ENCODE results near the gene SEC11A. TPM values are rescaled to one million over a fixed set of nuclear protein-coding genes. Genes with fewer than 3 reads are reported as not detected.

Gene SEC11A
- total RNA-seq, 1 donor = 202 TPM

- TF ChIP-seq, protein P1, sequence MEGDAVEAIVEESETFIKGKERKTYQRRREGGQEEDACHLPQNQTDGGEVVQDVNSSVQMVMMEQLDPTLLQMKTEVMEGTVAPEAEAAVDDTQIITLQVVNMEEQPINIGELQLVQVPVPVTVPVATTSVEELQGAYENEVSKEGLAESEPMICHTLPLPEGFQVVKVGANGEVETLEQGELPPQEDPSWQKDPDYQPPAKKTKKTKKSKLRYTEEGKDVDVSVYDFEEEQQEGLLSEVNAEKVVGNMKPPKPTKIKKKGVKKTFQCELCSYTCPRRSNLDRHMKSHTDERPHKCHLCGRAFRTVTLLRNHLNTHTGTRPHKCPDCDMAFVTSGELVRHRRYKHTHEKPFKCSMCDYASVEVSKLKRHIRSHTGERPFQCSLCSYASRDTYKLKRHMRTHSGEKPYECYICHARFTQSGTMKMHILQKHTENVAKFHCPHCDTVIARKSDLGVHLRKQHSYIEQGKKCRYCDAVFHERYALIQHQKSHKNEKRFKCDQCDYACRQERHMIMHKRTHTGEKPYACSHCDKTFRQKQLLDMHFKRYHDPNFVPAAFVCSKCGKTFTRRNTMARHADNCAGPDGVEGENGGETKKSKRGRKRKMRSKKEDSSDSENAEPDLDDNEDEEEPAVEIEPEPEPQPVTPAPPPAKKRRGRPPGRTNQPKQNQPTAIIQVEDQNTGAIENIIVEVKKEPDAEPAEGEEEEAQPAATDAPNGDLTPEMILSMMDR (IDR thresholded peaks at IDR 0.05; ENCODE audit: extremely low read depth, low read depth, low read length) = no peak
- H3K4me1 ChIP-seq (ENCODE audit: insufficient read depth, low read length) = peaks cover 19% of the 10 kb centered on the region
- no peak overlapping the region for H3K27ac ChIP-seq (ENCODE audit: low read depth, low read length)
- H3K9me3 ChIP-seq (ENCODE audit: low read depth, low read length) = no peaks in the 10 kb centered on the region
- H3K36me3 ChIP-seq (ENCODE audit: insufficient read depth, low read length) = peaks cover 66% of the 10 kb centered on the region
- no peaks in the 10 kb centered on the region for H3K27me3 ChIP-seq (ENCODE audit: insufficient read depth, low read length)
- H3K4me3 ChIP-seq (ENCODE audit: insufficient read depth, low read length) = no peak overlapping the region
- peaks cover 28% of the 10 kb centered on the region for H3K79me2 ChIP-seq (ENCODE audit: insufficient read depth, low read length)
- no peak for DNase-seq (ENCODE audit: insufficient read length, low spot score, missing footprints)
- no peak overlapping the region for H3K4me2 ChIP-seq (ENCODE audit: insufficient read depth, low read length)
- H4K20me1 ChIP-seq (ENCODE audit: insufficient read depth, low read length) = peaks cover 8% of the 10 kb centered on the region
- no peak overlapping the region for H2AFZ ChIP-seq (ENCODE audit: low read length)
Measured at GRCh38 chr15:84648539-84648938, 67.4 kb downstream of the SEC11A start.

- no peak overlapping the region for H2AFZ ChIP-seq (ENCODE audit: low read length)
Measured at GRCh38 chr15:84647726-84648125, 68.2 kb downstream of the SEC11A start.

DNA sequence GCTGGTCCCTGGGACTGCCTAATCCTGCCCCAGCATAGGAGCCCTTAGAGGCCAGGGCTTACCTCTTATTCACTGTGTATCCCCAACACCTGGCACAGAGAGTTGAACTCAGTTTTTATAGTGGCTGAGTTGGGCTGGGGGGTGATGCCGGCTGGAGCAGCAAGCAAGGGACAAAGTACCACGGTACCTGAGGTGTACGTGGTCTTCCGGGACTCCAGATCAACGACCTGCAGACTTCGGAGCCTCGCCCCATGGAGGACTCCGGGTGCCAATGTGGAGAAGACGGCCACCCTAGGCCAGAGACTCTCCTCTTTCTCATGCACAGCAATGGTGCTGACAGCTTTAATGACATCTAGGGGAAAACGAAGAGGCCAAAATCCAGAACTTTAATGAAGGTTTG is 69.9 kb downstream of the SEC11A start:
- Histone ChIP-seq H3K4me2 (ENCODE audit: insufficient read depth, low read length) (no peak overlapping the region), H3K9me3 (ENCODE audit: low read depth, low read length) (no peaks in the 10 kb centered on the region), H3K27me3 (ENCODE audit: insufficient read depth, low read length) (no peaks in the 10 kb centered on the region), H3K36me3 (ENCODE audit: insufficient read depth, low read length) (peaks cover 76% of the 10 kb centered on the region), H4K20me1 (ENCODE audit: insufficient read depth, low read length) (peaks cover 8% of the 10 kb centered on the region), H3K79me2 (ENCODE audit: insufficient read depth, low read length) (peaks cover 8% of the 10 kb centered on the region), H3K27ac (ENCODE audit: low read depth, low read length) (no peak overlapping the region), H3K4me3 (ENCODE audit: insufficient read depth, low read length) (no peak overlapping the region), H2AFZ (ENCODE audit: low read length) (no peak overlapping the region), H3K4me1 (ENCODE audit: insufficient read depth, low read length) (peaks cover 4% of the 10 kb centered on the region)
- TF ChIP-seq, protein P1 (IDR thresholded peaks at IDR 0.05; ENCODE audit: extremely low read depth, low read depth, low read length) = no peak
- no peak for DNase-seq (ENCODE audit: insufficient read length, low spot score, missing footprints)

More at GRCh38 chr15:84647726-84648125, 68.2 kb downstream of the SEC11A start:
- peaks cover 71% of the 10 kb centered on the region for H3K36me3 ChIP-seq (ENCODE audit: insufficient read depth, low read length)
- no peak overlapping the region for H3K27ac ChIP-seq (ENCODE audit: low read depth, low read length)
- no peaks in the 10 kb centered on the region for H3K9me3 ChIP-seq (ENCODE audit: low read depth, low read length)
- H3K4me3 ChIP-seq (ENCODE audit: insufficient read depth, low read length) = no peak overlapping the region
- peaks cover 20% of the 10 kb centered on the region for H3K79me2 ChIP-seq (ENCODE audit: insufficient read depth, low read length)
- DNase-seq (ENCODE audit: insufficient read length, low spot score, missing footprints) = no peak
- no peak overlapping the region for H3K4me2 ChIP-seq (ENCODE audit: insufficient read depth, low read length)
- peaks cover 8% of the 10 kb centered on the region for H4K20me1 ChIP-seq (ENCODE audit: insufficient read depth, low read length)
- H3K4me1 ChIP-seq (ENCODE audit: insufficient read depth, low read length) = peaks cover 10% of the 10 kb centered on the region
- H3K27me3 ChIP-seq (ENCODE audit: insufficient read depth, low read length) = no peaks in the 10 kb centered on the region
- TF ChIP-seq, protein P1 (IDR thresholded peaks at IDR 0.05; ENCODE audit: extremely low read depth, low read depth, low read length) = no peak

DNA sequence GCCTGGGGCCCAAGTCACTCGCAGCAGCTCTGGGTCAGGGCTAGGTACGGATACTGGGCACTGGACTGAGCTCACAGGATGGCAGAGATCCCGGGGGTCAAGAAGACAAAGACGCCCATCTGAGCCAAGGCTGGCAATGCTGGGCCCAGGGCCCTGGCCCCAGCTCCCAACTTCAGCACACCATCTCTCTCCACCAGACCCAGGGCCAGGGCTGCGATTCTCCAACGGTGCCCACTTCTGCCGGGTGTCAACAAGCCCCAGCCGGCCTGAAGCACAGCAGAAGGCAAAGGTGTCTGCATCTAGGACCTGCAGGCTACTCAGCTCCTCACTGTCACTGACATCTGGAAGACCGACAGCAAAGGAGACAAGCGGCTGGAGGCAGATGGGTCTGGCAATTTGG is 70.4 kb downstream of the SEC11A start:
- TF ChIP-seq, protein P1 (IDR thresholded peaks at IDR 0.05; ENCODE audit: extremely low read depth, low read depth, low read length) = no peak
- H3K4me3 ChIP-seq (ENCODE audit: insufficient read depth, low read length) = no peak overlapping the region
- peaks cover 8% of the 10 kb centered on the region for H4K20me1 ChIP-seq (ENCODE audit: insufficient read depth, low read length)
- no peak overlapping the region for H2AFZ ChIP-seq (ENCODE audit: low read length)
- no peaks in the 10 kb centered on the region for H3K9me3 ChIP-seq (ENCODE audit: low read depth, low read length)
- H3K79me2 ChIP-seq (ENCODE audit: insufficient read depth, low read length) = peaks cover 8% of the 10 kb centered on the region
- peaks cover 4% of the 10 kb centered on the region for H3K4me1 ChIP-seq (ENCODE audit: insufficient read depth, low read length)
- no peaks in the 10 kb centered on the region for H3K27me3 ChIP-seq (ENCODE audit: insufficient read depth, low read length)
- no peak overlapping the region for H3K27ac ChIP-seq (ENCODE audit: low read depth, low read length)
- no peak overlapping the region for H3K4me2 ChIP-seq (ENCODE audit: insufficient read depth, low read length)
- H3K36me3 ChIP-seq (ENCODE audit: insufficient read depth, low read length) = peaks cover 80% of the 10 kb centered on the region
- DNase-seq (ENCODE audit: insufficient read length, low spot score, missing footprints) = no peak

Data from osteoblast (primary cell).